GM12878 (cell line): Measurements from ENCODE around the gene CACNA2D2. TPM values are rescaled to one million over a fixed set of nuclear protein-coding genes. Genes with fewer than 3 reads are reported as not detected.

Experiments used
- ATAC-seq: fragments of 200-7000 bp; cut with Tn5 transposase; 3 replicates; pipeline ENCODE4 v1.9.1; 2020; ENCODE audit warnings: mild to moderate bottlenecking, moderate library complexity
- BruUV-seq: library from RNA; stranded (reverse); fragments of 400-500 nt; replicated peaks from 2 replicates; lab custom pipeline; 2021; lab: Mats Ljungman, UMichigan
- CTCF ChIA-PET: fragments of 300-600 bp; sonication (Branson Sonifier 250); formaldehyde crosslinking; extraction: SDS; loops from one replicate; lab custom pipeline; 2021; ENCODE audit warnings: inconsistent platforms; lab: Yijun Ruan, JAX
- POLR2A ChIA-PET: fragments of 350-600 bp; formaldehyde crosslinking; extraction: SDS; loops from one replicate; lab custom pipeline; 2021; ENCODE audit warnings: inconsistent platforms; lab: Charles Lee
- RAD21 ChIA-PET: fragments of 300-600 bp; sonication (Branson Sonifier 250); formaldehyde crosslinking; loops from one replicate; lab custom pipeline; 2023; ENCODE audit warnings: antibody characterized with exemption; ENCODE audit not compliant: unreplicated experiment; lab: Charles Lee
- SMC1A ChIA-PET: fragments of 300-600 bp; sonication (Branson Sonifier 250); formaldehyde crosslinking; loops from one replicate; lab custom pipeline; 2023; ENCODE audit not compliant: unreplicated experiment, uncharacterized antibody; lab: Charles Lee
- DNase-seq: peaks from one replicate; pipeline ENCODE4 v3.0.0-alpha.2; 2011; ENCODE audit warnings: low read depth, low spot score
- FAIRE-seq: peaks from 3 replicates; lab custom pipeline; 2011; peaks lifted over from hg19 to GRCh38; lab: Jason Lieb, UNC
- H2AFZ ChIP-seq: 2 replicates; pipeline ENCODE4 v1.6.0; 2011; ENCODE audit warnings: low read depth, low read length, control low read depth; ENCODE audit not compliant: control insufficient read depth
- H3K27ac ChIP-seq: 2 replicates; pipeline ENCODE4 v1.5.1; 2011; ENCODE audit warnings: control low read depth; ENCODE audit not compliant: control insufficient read depth, insufficient read depth
- H3K27me3 ChIP-seq, 2 experiments: replicated peaks in 1 of 2; 2 replicates each; pipeline versions ENCODE4 v1.6.0 to v1.6.1; 2011; ENCODE audit warnings: low read length in 1 of 2; ENCODE audit not compliant: control insufficient read depth in 2 of 2, insufficient read depth in 2 of 2
- H3K36me3 ChIP-seq, 2 experiments: 2 replicates each; pipeline ENCODE4 v1.5.1; 2011; ENCODE audit warnings: low read length in 1 of 2; ENCODE audit not compliant: control insufficient read depth in 2 of 2, insufficient read depth in 2 of 2
- H3K4me1 ChIP-seq: 2 replicates; pipeline ENCODE4 v1.6.1; 2011; ENCODE audit warnings: mild to moderate bottlenecking, low read length, moderate library complexity, mixed read lengths; ENCODE audit not compliant: control insufficient read depth, insufficient read depth
- H3K4me2 ChIP-seq: 2 replicates; pipeline ENCODE4 v1.6.0; 2011; ENCODE audit warnings: control low read depth; ENCODE audit not compliant: control insufficient read depth, insufficient read depth
- H3K4me3 ChIP-seq: fragments of 200-600 bp; sonication (generic); 2 replicates; pipeline ENCODE4 v1.5.1; 2016
- H3K79me2 ChIP-seq: 2 replicates; pipeline ENCODE4 v1.6.0; 2011; ENCODE audit warnings: low read length; ENCODE audit not compliant: control insufficient read depth, insufficient read depth
- H3K9ac ChIP-seq: 2 replicates; pipeline ENCODE4 v1.8.0; 2011; ENCODE audit warnings: low read length, control low read depth, mixed read lengths; ENCODE audit not compliant: control insufficient read depth, insufficient read depth
- H3K9me3 ChIP-seq: replicated peaks from 3 replicates; pipeline ENCODE4 v1.5.1; 2011; ENCODE audit warnings: mild to moderate bottlenecking, low read length; ENCODE audit not compliant: control insufficient read depth, insufficient read depth
- H4K20me1 ChIP-seq: 2 replicates; pipeline ENCODE4 v1.6.0; 2011; ENCODE audit not compliant: control insufficient read depth, insufficient read depth
- CEBPB ChIP-seq, 2 experiments: fragments of 150-350 bp in 1 of 2; IDR thresholded peaks; 2 replicates each; pipeline ENCODE4 v1.6.1; 2012 to 2014; ENCODE audit warnings: low read depth in 2 of 2, low read length in 2 of 2, borderline replicate concordance in 1 of 2, inconsistent platforms in 1 of 2
- CHD1 ChIP-seq: IDR thresholded peaks from 2 replicates; pipeline ENCODE4 v1.6.1; 2012; ENCODE audit warnings: low read depth, low read length, improper control_type of control experiment
- CREB1 ChIP-seq: IDR thresholded peaks from 2 replicates; pipeline ENCODE4 v1.6.1; 2012; ENCODE audit warnings: low read depth, mild to moderate bottlenecking, inconsistent platforms
- EP300 ChIP-seq, 2 experiments: fragments of 150-350 bp in 1 of 2; IDR thresholded peaks; 2 replicates each; pipeline ENCODE4 v1.6.1; 2011 to 2012; ENCODE audit warnings: low read depth in 2 of 2, low read length in 2 of 2, borderline replicate concordance in 1 of 2, improper control_type of control experiment in 1 of 2, inconsistent platforms in 1 of 2; ENCODE audit not compliant: control insufficient read depth in 1 of 2
- JUNB ChIP-seq: IDR thresholded peaks from 2 replicates; pipeline ENCODE4 v1.6.1; 2016; ENCODE audit warnings: antibody characterized with exemption, mild to moderate bottlenecking
- KAT2A ChIP-seq: conservative IDR thresholded peaks from 2 replicates; pipeline ENCODE4 v1.6.1; 2011; ENCODE audit warnings: low read depth, low read length; ENCODE audit not compliant: control insufficient read depth
- NBN ChIP-seq: fragments of 450-650 bp; IDR thresholded peaks from 2 replicates; pipeline ENCODE4 v1.6.1; 2016
- NRF1 ChIP-seq: conservative IDR thresholded peaks from 2 replicates; pipeline ENCODE4 v1.6.1; 2011; ENCODE audit warnings: mild to moderate bottlenecking, low read depth, low read length, improper control_type of control experiment
- POLR2A ChIP-seq: IDR thresholded peaks from 2 replicates; pipeline ENCODE4 v1.6.1; 2011; ENCODE audit warnings: low read depth, mild to moderate bottlenecking, low read length
- RB1 ChIP-seq: fragments of 450-650 bp; formaldehyde crosslinking; IDR thresholded peaks from 2 replicates; pipeline ENCODE4 v1.6.1; 2017; ENCODE audit warnings: mild to moderate bottlenecking, borderline replicate concordance
- RCOR1 ChIP-seq: conservative IDR thresholded peaks from 2 replicates; pipeline ENCODE4 v1.6.1; 2012; ENCODE audit warnings: low read depth, low read length, improper control_type of control experiment
- RELA ChIP-seq: fragments of 450-650 bp; IDR thresholded peaks from 2 replicates; pipeline ENCODE4 v1.8.0; 2014; ENCODE audit warnings: borderline replicate concordance; ENCODE audit not compliant: partially characterized antibody
- RUNX3 ChIP-seq: IDR thresholded peaks from 2 replicates; pipeline ENCODE4 v1.6.1; 2012; ENCODE audit warnings: low read length, inconsistent platforms
- SIX5 ChIP-seq: IDR thresholded peaks from 2 replicates; pipeline ENCODE4 v1.6.1; 2011; ENCODE audit warnings: mild to moderate bottlenecking, low read depth, low read length, moderate library complexity; ENCODE audit not compliant: severe bottlenecking
- SMARCA5 ChIP-seq: fragments of 450-650 bp; IDR thresholded peaks from 2 replicates; pipeline ENCODE4 v1.6.1; 2017; ENCODE audit warnings: mild to moderate bottlenecking
- USF2 ChIP-seq: IDR thresholded peaks from 2 replicates; pipeline ENCODE4 v1.6.1; 2011; ENCODE audit warnings: low read depth, low read length, improper control_type of control experiment, borderline replicate concordance
- WRNIP1 ChIP-seq: IDR thresholded peaks from 2 replicates; pipeline ENCODE4 v1.6.1; 2011; ENCODE audit warnings: low read depth, low read length, improper control_type of control experiment, borderline replicate concordance
- YBX1 ChIP-seq: fragments of 450-650 bp; IDR thresholded peaks from 2 replicates; pipeline ENCODE4 v1.6.1; 2016; ENCODE audit warnings: antibody characterized with exemption
- ZNF24 ChIP-seq: fragments of 450-650 bp; IDR thresholded peaks from 2 replicates; pipeline ENCODE4 v1.6.1; 2017; ENCODE audit warnings: antibody characterized with exemption, mild to moderate bottlenecking
- WGBS: methylation state at CpG from one replicate; pipeline ENCODE4 v1.1.6; 2016; ENCODE audit warnings: low lambda C conversion rate; ENCODE audit not compliant: insufficient replicate concordance, insufficient coverage; ENCODE audit errors: missing lambda C conversion rate; 5-methylcytosine and 5-hydroxymethylcytosine counted together
- in situ Hi-C: fragments of 300-500 bp; cut with MboI; formaldehyde crosslinking; loops from 9 replicates; pipeline ENCODE4 v1.14.3; 2018; ENCODE audit warnings: mixed read lengths
- intact Hi-C: fragments of 100-400 bp; cut with micrococcal nuclease; formaldehyde crosslinking; loops from one replicate; pipeline ENCODE4 v1.14.2; 2022; ENCODE audit not compliant: unreplicated experiment
- polyA plus RNA-seq, 11 experiments: library from polyadenylated mRNA; depleted of rRNA in 4 of 11; unstranded in 6 of 11; stranded (reverse) in 5 of 11; fragments of >200 nt; fragmentation: Nextera tagmentation in 4 of 11; fragmentation: Illumina TruSeq in 1 of 11; extraction: Ambion mirVana in 4 of 11; extraction: Trizol in 1 of 11; gene quantifications; 1 replicate in 1 of 11; 2 replicates in 10 of 11; pipeline versions ENCODE4 v1.2.1 to v1.2.3, GENCODE V29; 2011 to 2016; ENCODE audit warnings: inconsistent platforms in 2 of 11, missing spikeins in 2 of 11, low read depth in 1 of 11
- total RNA-seq, 4 experiments: library from RNA; depleted of rRNA in 3 of 4; stranded (reverse); fragments of >200 nt in 3 of 4; fragmentation: Illumina TruSeq in 1 of 4; extraction: Trizol in 1 of 4; gene quantifications; 2 replicates each; pipeline versions ENCODE4 v1.2.1 to v1.2.3, GENCODE V29; 2013 to 2021

Gene CACNA2D2
- total and polyA plus RNA-seq, 10 of the 15 experiments (the other 5 are each of a cell fraction or from before 2014, with no cell fraction given): 0.03 to 0.07 TPM; not detected in 8

DNA sequence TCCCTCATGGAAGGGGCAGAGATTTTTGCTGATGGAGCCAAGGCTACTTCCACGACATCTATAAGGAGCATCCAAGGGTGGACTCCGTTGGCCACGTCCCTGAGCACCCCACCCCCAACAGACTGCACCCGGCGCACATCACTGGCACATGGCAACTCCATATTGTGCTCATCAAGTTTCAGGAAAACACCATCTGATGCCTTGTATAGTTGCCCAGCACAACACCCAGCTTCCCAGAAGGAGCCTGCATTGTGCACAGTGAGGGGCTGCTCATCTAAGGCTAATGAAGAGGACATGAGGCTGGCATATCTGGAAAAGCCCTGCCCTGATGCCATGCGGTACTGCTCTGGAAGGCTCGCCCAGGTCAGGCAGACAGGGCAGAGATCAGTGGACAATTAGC, 15.0 kb upstream of the CACNA2D2 start:
- intact Hi-C loops: loop anchor here (2.0 kb wide), 1 partner anchor 24 kb away; no protein-coding TSS in a partner anchor

More for the DNA sequence above, 15.0 kb upstream of the CACNA2D2 start:
- no peak overlapping the region for H3K27ac ChIP-seq
- ChIA-PET SMC1A (interaction anchor here (1.1 kb wide), 1 partner anchor 95 kb away, joined by 3 read pairs; no protein-coding TSS in a partner anchor), POLR2A (interaction anchor here (0.6 to 0.7 kb wide), 2 partner anchors 99 to 168 kb away, joined by 4 to 6 read pairs; partner anchors contain the start of genes CYB561D2 and NPRL2), RAD21 (interaction anchor here (1.0 to 1.2 kb wide), 2 partner anchors 24 to 93 kb away, joined by 4 to 5 read pairs; partner anchors contain the start of gene CISH), CTCF (interaction anchor here (0.7 to 6.5 kb wide), 5 partner anchors 24 to 818 kb away, joined by 3 to 28 read pairs (median 3); no protein-coding TSS in a partner anchor)
- H3K79me2 ChIP-seq: no peaks in the 10 kb centered on the region
- H3K27me3 ChIP-seq: peaks cover 0 to 5% of the 10 kb centered on the region in 2 experiments
- H2AFZ ChIP-seq: no peak overlapping the region
- no peak overlapping the region for H3K4me3 ChIP-seq
- 21% methylated on average over 7 of the region's 7 CpGs for WGBS
- H3K9me3 ChIP-seq: no peaks in the 10 kb centered on the region
- no peaks in the 10 kb centered on the region for H4K20me1 ChIP-seq
- H3K36me3 ChIP-seq: no peaks in the 10 kb centered on the region
- TF ChIP-seq SMARCA5 (no peak), SIX5 (no peak), EP300 (IDR thresholded peaks at IDR 0.05; ENCODE audit: borderline replicate concordance in 1 of 2, control insufficient read depth in 1 of 2, low read depth in 2 of 2, low read length in 2 of 2) (no peak), KAT2A (no peak), RCOR1 (no peak), YBX1 (no peak), RELA (no peak), ZNF24 (no peak), RUNX3 (no peak), CEBPB (IDR thresholded peaks at IDR 0.05; ENCODE audit: borderline replicate concordance in 1 of 2, low read depth in 2 of 2, low read length in 2 of 2) (no peak), RB1 (no peak), NBN (no peak), CREB1 (no peak), USF2 (no peak), JUNB (no peak), WRNIP1 (no peak), CHD1 (no peak), POLR2A (no peak), NRF1 (no peak)
- BruUV-seq: no TSS peak
- no peak overlapping the region for H3K4me2 ChIP-seq
- no peak overlapping the region for H3K9ac ChIP-seq
- FAIRE-seq: no peak
- H3K4me1 ChIP-seq: no peaks in the 10 kb centered on the region
- DNase-seq: no peak
- no peak for ATAC-seq
- in situ Hi-C loops: loop anchor here (5.0 kb wide), 1 partner anchor 94 kb away; the partner anchor contains the start of gene CISH
